ENCODE measurements around the gene IMPA2.

The IMPA2 gene

GRCh38 chr18:12021596-12021995 lies 40.3 kb downstream of the IMPA2 start:
- Histone ChIP-seq H3K4me3 (no peak overlapping the region), H3K4me2 (no peak overlapping the region), H3K9ac (no peak overlapping the region), H3K4me1 (0 out of 2 replicates have a peak, but pooled peaks cover 5% of the 10 kb centered on the region), H4K20me1 (no peaks in the 10 kb centered on the region), H3K27ac (no peak overlapping the region), H3K36me3 (peaks cover 50% of the 10 kb centered on the region), H3K27me3 (no peaks in the 10 kb centered on the region), H3K9me3 (no peaks in the 10 kb centered on the region)
- no peak for TF ChIP-seq Cebpa-rat (IDR thresholded peaks at IDR 0.05)

DNA sequence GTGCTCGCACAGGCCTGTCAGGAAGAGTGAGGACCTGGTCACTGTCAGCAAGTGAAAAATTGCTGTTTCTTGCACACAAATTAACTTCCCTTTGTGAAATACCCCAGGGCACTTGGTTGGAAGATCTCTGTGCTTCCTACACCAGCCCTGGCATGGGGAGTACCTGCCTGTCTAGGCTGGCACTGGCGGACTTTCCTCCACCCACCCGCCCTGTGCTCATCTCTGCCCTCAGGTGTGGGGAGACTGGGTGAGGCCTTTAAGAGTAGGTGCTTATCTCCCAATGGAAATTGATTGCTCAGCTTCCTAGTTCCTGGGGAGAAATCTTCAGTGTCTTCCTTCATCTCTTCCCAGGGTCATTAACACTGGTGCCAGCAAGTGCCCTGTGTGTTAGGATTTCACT lies 42.1 kb downstream of the IMPA2 start:
- no peak overlapping the region for H3K27ac ChIP-seq
- H3K4me3 ChIP-seq = no peak overlapping the region

GRCh38 chr18:12026562-12026961 lies 45.3 kb downstream of the IMPA2 start:
- peaks cover 27% of the 10 kb centered on the region for H3K4me1 ChIP-seq
- H3K4me3 ChIP-seq = no peak overlapping the region
- no peaks in the 10 kb centered on the region for H3K27me3 ChIP-seq
- H3K9ac ChIP-seq = no peak overlapping the region
- TF ChIP-seq Cebpa-rat (IDR thresholded peaks at IDR 0.05) = no peak
- H3K4me2 ChIP-seq = no peak overlapping the region
- H3K27ac ChIP-seq = no peak overlapping the region
- no peaks in the 10 kb centered on the region for H3K9me3 ChIP-seq
- H4K20me1 ChIP-seq = no peaks in the 10 kb centered on the region
- peaks cover 56% of the 10 kb centered on the region for H3K36me3 ChIP-seq

More for the DNA sequence above, 42.1 kb downstream of the IMPA2 start:
- Histone ChIP-seq H3K36me3 (peaks cover 37% of the 10 kb centered on the region), H3K9me3 (no peaks in the 10 kb centered on the region), H3K4me2 (no peak overlapping the region), H3K4me1 (peaks cover 15% of the 10 kb centered on the region), H3K9ac (no peak overlapping the region), H4K20me1 (no peaks in the 10 kb centered on the region), H3K27me3 (no peaks in the 10 kb centered on the region)
- TF ChIP-seq Cebpa-rat (IDR thresholded peaks at IDR 0.05) = no peak

DNA sequence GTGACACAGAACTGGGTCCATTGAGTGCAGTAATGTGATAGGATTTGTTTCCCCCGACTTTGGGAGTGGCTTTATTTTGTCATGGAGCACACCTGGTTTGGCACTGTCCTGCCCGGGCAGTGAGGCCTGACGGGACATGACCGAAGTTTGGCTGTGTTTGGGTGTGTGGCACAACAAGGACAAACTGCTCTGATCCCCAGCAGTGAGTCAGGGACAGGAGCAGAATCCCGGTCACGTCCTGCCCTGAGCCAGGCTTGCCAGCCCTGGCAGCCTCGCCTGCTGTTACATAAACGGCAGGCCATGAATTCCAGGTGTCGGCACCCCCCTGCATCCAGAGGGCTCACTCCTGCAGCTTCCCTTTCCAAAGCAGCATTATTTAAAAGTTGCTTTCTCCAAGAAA lies 45.7 kb downstream of the IMPA2 start:
- no peak overlapping the region for H3K4me3 ChIP-seq
- no peaks in the 10 kb centered on the region for H3K27me3 ChIP-seq
- peaks cover 27% of the 10 kb centered on the region for H3K4me1 ChIP-seq
- H3K36me3 ChIP-seq = peaks cover 56% of the 10 kb centered on the region
- no peak for TF ChIP-seq Cebpa-rat (IDR thresholded peaks at IDR 0.05)
- no peak overlapping the region for H3K9ac ChIP-seq
- H3K9me3 ChIP-seq = no peaks in the 10 kb centered on the region
- no peak overlapping the region for H3K4me2 ChIP-seq
- H3K27ac ChIP-seq = no peak overlapping the region
- H4K20me1 ChIP-seq = no peaks in the 10 kb centered on the region

GRCh38 chr18:12027480-12027879 lies 46.2 kb downstream of the IMPA2 start:
- H4K20me1 ChIP-seq = no peaks in the 10 kb centered on the region
- no peak for TF ChIP-seq Cebpa-rat (IDR thresholded peaks at IDR 0.05)
- H3K27me3 ChIP-seq = no peaks in the 10 kb centered on the region
- H3K4me3 ChIP-seq = no peak overlapping the region
- peak overlapping the region; percentile 68 for H3K4me2 ChIP-seq
- H3K36me3 ChIP-seq = peaks cover 56% of the 10 kb centered on the region
- no peak overlapping the region; the same call in 1 of the 2 replicates for H3K9ac ChIP-seq
- peaks cover 27% of the 10 kb centered on the region for H3K4me1 ChIP-seq
- no peak overlapping the region; the same call in 1 of the 2 replicates for H3K27ac ChIP-seq
- no peaks in the 10 kb centered on the region for H3K9me3 ChIP-seq

GRCh38 chr18:12028040-12028628 lies 46.8 kb downstream of the IMPA2 start:
- H3K4me2 ChIP-seq = peak overlapping the region; percentile 68
- H3K9ac ChIP-seq = peak overlapping the region; percentile 15; the same call in 1 of the 2 replicates

DNA sequence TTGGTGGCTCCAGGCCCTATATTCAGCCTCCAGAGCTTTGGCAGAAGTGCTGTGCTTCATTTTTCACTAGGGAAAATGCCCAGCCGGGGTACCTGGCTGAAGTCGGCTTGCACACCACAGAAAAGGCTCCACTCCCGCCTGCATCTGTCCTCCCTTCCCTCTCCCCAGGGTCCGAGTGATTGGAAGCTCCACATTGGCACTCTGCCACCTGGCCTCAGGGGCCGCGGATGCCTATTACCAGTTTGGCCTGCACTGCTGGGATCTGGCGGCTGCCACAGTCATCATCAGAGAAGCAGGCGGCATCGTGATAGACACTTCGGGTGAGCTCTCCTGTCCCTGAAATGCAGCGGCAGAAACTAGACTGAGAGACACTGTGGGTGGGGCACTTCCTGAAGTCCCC lies 47.4 kb downstream of the IMPA2 start:
- no peaks in the 10 kb centered on the region for H3K9me3 ChIP-seq
- no peaks in the 10 kb centered on the region for H3K27me3 ChIP-seq
- no peak for TF ChIP-seq Cebpa-rat (IDR thresholded peaks at IDR 0.05)
- no peak overlapping the region for H3K4me3 ChIP-seq
- peaks cover 27% of the 10 kb centered on the region for H3K4me1 ChIP-seq
- H3K9ac ChIP-seq = no peak overlapping the region
- H3K27ac ChIP-seq = peak overlapping the region; percentile 24
- peaks cover 48% of the 10 kb centered on the region for H3K36me3 ChIP-seq
- no peaks in the 10 kb centered on the region for H4K20me1 ChIP-seq
- H3K4me2 ChIP-seq = peak overlapping the region; percentile 68

More at GRCh38 chr18:12028040-12028628, 46.8 kb downstream of the IMPA2 start:
- H3K27ac ChIP-seq = peak overlapping the region; percentile 24
- TF ChIP-seq Cebpa-rat (IDR thresholded peaks at IDR 0.05) = no peak
- no peaks in the 10 kb centered on the region for H4K20me1 ChIP-seq
- no peak overlapping the region for H3K4me3 ChIP-seq
- H3K36me3 ChIP-seq = peaks cover 53% of the 10 kb centered on the region
- H3K4me1 ChIP-seq = peaks cover 27% of the 10 kb centered on the region
- no peaks in the 10 kb centered on the region for H3K27me3 ChIP-seq
- H3K9me3 ChIP-seq = no peaks in the 10 kb centered on the region

DNA sequence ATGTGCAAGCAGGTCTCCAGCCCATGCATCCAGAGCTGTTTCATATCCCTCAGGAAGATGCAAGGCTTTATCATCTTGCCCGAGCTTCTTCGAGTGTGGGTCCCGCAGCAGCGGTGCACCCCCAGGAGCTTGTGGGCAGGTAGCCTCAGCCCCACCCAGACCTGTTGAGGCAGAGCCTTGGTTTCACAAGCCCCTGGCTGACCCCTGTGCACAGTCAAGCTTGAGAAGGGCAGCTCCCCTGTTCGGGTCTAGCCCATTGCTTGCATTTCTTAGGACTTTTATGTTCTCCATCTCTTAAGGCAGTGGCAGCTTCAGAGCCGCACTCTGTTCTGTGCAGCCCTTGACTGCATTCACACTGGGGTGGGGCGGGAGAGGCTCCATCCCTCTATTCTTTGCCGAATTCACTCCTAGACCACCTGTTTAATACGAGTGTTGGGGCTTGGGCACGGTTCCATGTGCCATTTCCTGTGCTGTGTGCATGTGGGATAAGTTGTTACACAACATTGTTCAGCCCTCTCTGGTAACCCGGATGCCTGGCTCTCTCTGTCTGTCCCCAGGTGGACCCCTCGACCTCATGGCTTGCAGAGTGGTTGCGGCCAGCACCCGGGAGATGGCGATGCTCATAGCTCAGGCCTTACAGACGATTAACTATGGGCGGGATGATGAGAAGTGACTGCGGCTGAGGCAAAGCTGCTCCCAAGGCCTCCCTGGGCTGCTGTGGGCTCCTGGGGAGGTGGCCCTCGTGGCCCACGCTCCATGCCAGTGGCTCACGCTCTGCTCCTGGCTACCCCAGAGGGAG lies 48.7 kb downstream of the IMPA2 start:
- H3K9ac ChIP-seq = 0 out of 2 replicates have a peak overlapping the region, but pooled peaks have one; percentile 17
- H3K4me2 ChIP-seq = peak overlapping the region; percentile 11
- no peak for TF ChIP-seq Cebpa-rat (IDR thresholded peaks at IDR 0.05)
- no peaks in the 10 kb centered on the region for H3K27me3 ChIP-seq
- H3K4me1 ChIP-seq = peaks cover 31% of the 10 kb centered on the region
- H4K20me1 ChIP-seq = no peaks in the 10 kb centered on the region
- no peaks in the 10 kb centered on the region for H3K9me3 ChIP-seq
- no peak overlapping the region for H3K4me3 ChIP-seq
- peaks cover 43% of the 10 kb centered on the region for H3K36me3 ChIP-seq
- no peak overlapping the region for H3K27ac ChIP-seq

- TF ChIP-seq Cebpa-rat (IDR thresholded peaks at IDR 0.05) = no peak
- Histone ChIP-seq H4K20me1 (no peaks in the 10 kb centered on the region), H3K27ac (no peak overlapping the region), H3K4me2 (peak overlapping the region; percentile 11), H3K36me3 (peaks cover 38% of the 10 kb centered on the region), H3K27me3 (no peaks in the 10 kb centered on the region), H3K4me1 (peaks cover 31% of the 10 kb centered on the region), H3K9me3 (no peaks in the 10 kb centered on the region), H3K4me3 (no peak overlapping the region), H3K9ac (0 out of 2 replicates have a peak overlapping the region, but pooled peaks have one; percentile 17)
These were observed 49.4 kb downstream of the IMPA2 start for GRCh38 chr18:12030670-12031069.

DNA sequence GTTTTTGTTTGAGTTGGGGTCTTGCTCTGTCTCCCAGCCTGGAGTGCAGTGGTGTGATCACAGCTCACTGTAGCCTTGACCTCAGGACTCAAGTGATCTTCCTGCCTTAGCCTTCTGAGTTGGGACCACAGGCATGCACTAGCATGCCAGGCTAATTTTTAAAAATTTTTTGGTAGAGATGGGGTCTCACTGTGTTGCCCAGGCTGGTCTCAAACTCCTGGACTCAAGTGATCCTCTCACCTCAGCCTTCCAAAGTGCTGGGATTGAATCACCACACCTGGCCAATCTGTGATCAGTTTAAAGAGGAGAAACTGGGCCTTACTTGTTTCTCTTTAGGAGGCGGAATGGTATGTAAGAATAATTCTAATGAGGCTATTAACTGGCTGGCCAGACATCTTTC lies 49.9 kb downstream of the IMPA2 start:
- TF ChIP-seq Cebpa-rat (IDR thresholded peaks at IDR 0.05) = no peak
- no peak overlapping the region for H3K9ac ChIP-seq
- no peaks in the 10 kb centered on the region for H4K20me1 ChIP-seq
- no peak overlapping the region for H3K4me2 ChIP-seq
- H3K4me1 ChIP-seq = peaks cover 31% of the 10 kb centered on the region
- no peaks in the 10 kb centered on the region for H3K9me3 ChIP-seq
- H3K27me3 ChIP-seq = no peaks in the 10 kb centered on the region
- H3K4me3 ChIP-seq = no peak overlapping the region
- no peak overlapping the region for H3K27ac ChIP-seq
- peaks cover 38% of the 10 kb centered on the region for H3K36me3 ChIP-seq
